Neuronal stem cell (in vitro differentiated cells): Measurements from ENCODE around the gene PLEKHD1.
A peak's percentile ranks its signal among the peaks of the same experiment; 100 is the strongest.

Source experiments
- DNase-seq: peaks from one replicate; pipeline ENCODE4 v3.0.0-alpha.2; 2013; ENCODE audit warnings: low spot score
- H2AFZ ChIP-seq: one replicate; pipeline ENCODE4 v1.6.1; 2013; ENCODE audit warnings: mild to moderate bottlenecking, low read length, inconsistent platforms
- H2AK5ac ChIP-seq: 2 replicates; pipeline ENCODE4 v1.6.1; 2013; ENCODE audit warnings: low read depth, mild to moderate bottlenecking, inconsistent platforms, low read length, moderate library complexity, mixed read lengths
- H2BK120ac ChIP-seq: 2 replicates; pipeline ENCODE4 v1.6.1; 2013; ENCODE audit warnings: low read depth, mild to moderate bottlenecking, inconsistent platforms, low read length, moderate library complexity, mixed read lengths
- H2BK12ac ChIP-seq: one replicate; pipeline ENCODE4 v1.6.1; 2013; ENCODE audit warnings: low read length, inconsistent platforms
- H2BK15ac ChIP-seq: 2 replicates; pipeline ENCODE4 v1.6.1; 2013; ENCODE audit warnings: mild to moderate bottlenecking, low read length, inconsistent platforms, mixed read lengths
- H2BK5ac ChIP-seq: one replicate; pipeline ENCODE4 v1.6.1; 2013; ENCODE audit warnings: inconsistent platforms, mild to moderate bottlenecking, low read length, moderate library complexity
- H3K14ac ChIP-seq: one replicate; pipeline ENCODE4 v1.6.1; 2013; ENCODE audit warnings: low read length, inconsistent platforms
- H3K18ac ChIP-seq: 2 replicates; pipeline ENCODE4 v1.6.1; 2013; ENCODE audit warnings: low read length, inconsistent platforms
- H3K23ac ChIP-seq: 2 replicates; pipeline ENCODE4 v1.6.1; 2013; ENCODE audit warnings: low read depth, mild to moderate bottlenecking, mixed read lengths, low read length, inconsistent platforms; ENCODE audit not compliant: poor library complexity
- H3K27ac ChIP-seq: replicated peaks from 3 replicates; pipeline ENCODE4 v1.5.1; 2013; ENCODE audit warnings: low read length, inconsistent platforms
- H3K27me3 ChIP-seq, 3 experiments: 2 replicates each; pipeline ENCODE4 v1.6.1; 2013; ENCODE audit warnings: low read length in 3 of 3, mild to moderate bottlenecking in 2 of 3, inconsistent platforms in 1 of 3, low read depth in 1 of 3, mixed read lengths in 1 of 3, moderate library complexity in 1 of 3; ENCODE audit not compliant: control insufficient read depth in 3 of 3, insufficient read depth in 3 of 3
- H3K36me3 ChIP-seq, 2 donors: replicated peaks in 1 of 2; 2 replicates each; pipeline ENCODE4 v1.6.1; 2013; ENCODE audit warnings: low read length in 2 of 2; ENCODE audit not compliant: control insufficient read depth in 2 of 2, insufficient read depth in 2 of 2
- H3K4ac ChIP-seq: 2 replicates; pipeline ENCODE4 v1.6.1; 2013; ENCODE audit warnings: inconsistent platforms, mild to moderate bottlenecking, low read length, moderate library complexity
- H3K4me1 ChIP-seq, 2 donors: 1 replicate in 1 of 2; 2 replicates in 1 of 2; pipeline ENCODE4 v1.6.1; 2013; ENCODE audit warnings: low read length in 2 of 2, low read depth in 1 of 2; ENCODE audit not compliant: control insufficient read depth in 2 of 2, insufficient read depth in 1 of 2
- H3K4me2 ChIP-seq: one replicate; pipeline ENCODE4 v1.6.1; 2013; ENCODE audit warnings: mild to moderate bottlenecking, low read length, inconsistent platforms; ENCODE audit not compliant: insufficient read depth, poor library complexity, severe bottlenecking
- H3K4me3 ChIP-seq, 2 donors: 2 replicates each; pipeline ENCODE4 v1.5.1; 2013; ENCODE audit warnings: low read length in 2 of 2, mild to moderate bottlenecking in 2 of 2, inconsistent platforms in 1 of 2, moderate library complexity in 1 of 2
- H3K79me1 ChIP-seq: one replicate; pipeline ENCODE4 v1.6.1; 2013; ENCODE audit warnings: low read depth, mild to moderate bottlenecking, inconsistent platforms, low read length, moderate library complexity
- H3K9ac ChIP-seq: one replicate; pipeline ENCODE4 v1.6.1; 2013; ENCODE audit warnings: mild to moderate bottlenecking, low read depth, low read length, inconsistent platforms; ENCODE audit not compliant: poor library complexity
- H3K9me3 ChIP-seq, 2 donors: replicated peaks in 1 of 2; 2 replicates each; pipeline versions ENCODE3 to v1.6.1; 2013; ENCODE audit warnings: low read length in 2 of 2, mild to moderate bottlenecking in 2 of 2, inconsistent platforms in 1 of 2, low read depth in 1 of 2, mixed read lengths in 1 of 2, moderate library complexity in 1 of 2; ENCODE audit not compliant: control insufficient read depth in 2 of 2, insufficient read depth in 1 of 2
- H4K8ac ChIP-seq: one replicate; pipeline ENCODE4 v1.6.1; 2013; ENCODE audit warnings: low read depth, mild to moderate bottlenecking, inconsistent platforms, low read length, moderate library complexity
- H4K91ac ChIP-seq: one replicate; pipeline ENCODE4 v1.6.1; 2013; ENCODE audit warnings: low read length, low read depth, mild to moderate bottlenecking, inconsistent platforms; ENCODE audit not compliant: poor library complexity
- WGBS, 2 donors: extraction: QIAGEN DNeasy Blood & Tissue Kit; methylation state at CpG; one replicate each; pipeline ENCODE4 v1.1.7; 2013; ENCODE audit warnings: missing lambda C conversion rate in 2 of 2, mixed read lengths in 1 of 2; ENCODE audit not compliant: insufficient read length in 2 of 2, insufficient replicate concordance in 1 of 2; ENCODE audit errors: extremely low coverage in 2 of 2; 5-methylcytosine and 5-hydroxymethylcytosine counted together

PLEKHD1 gene

DNA sequence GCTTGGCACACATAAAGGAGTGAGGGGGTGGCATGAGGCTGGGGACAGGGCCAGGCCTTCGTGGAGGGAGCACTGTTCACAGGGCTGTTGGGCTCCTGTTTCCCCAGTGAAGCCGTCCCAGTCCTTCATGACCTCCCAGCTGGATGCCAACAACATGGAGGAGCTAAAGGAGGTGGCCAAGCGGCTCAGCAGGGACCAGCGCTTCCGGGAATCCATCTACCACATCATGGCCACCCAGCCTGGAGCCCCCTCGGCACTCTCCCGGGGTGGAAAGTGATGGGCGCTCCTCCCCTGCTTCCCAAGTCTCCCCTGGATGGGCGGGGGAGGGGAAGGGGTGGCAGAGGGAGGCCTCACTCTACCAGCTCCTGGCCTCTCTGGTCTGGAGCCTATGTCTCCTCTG, 43.6 kb downstream of the PLEKHD1 start:
- WGBS, 2 donors, result no CpG with 5 or more reads among the region's 9 CpGs
- H3K36me3 ChIP-seq, result no peaks in the 10 kb centered on the region
- H4K8ac ChIP-seq, result no peak overlapping the region
- H2BK120ac ChIP-seq, result no peak overlapping the region
- H3K79me1 ChIP-seq, result no peaks in the 10 kb centered on the region
- no peaks in the 10 kb centered on the region for H3K9me3 ChIP-seq
- H3K9ac ChIP-seq, result no peak overlapping the region
- DNase-seq, result no peak
- peaks cover 0 to 43% (median 0%) of the 10 kb centered on the region in 3 experiments for H3K27me3 ChIP-seq
- no peak overlapping the region for H3K4me3 ChIP-seq
- H3K23ac ChIP-seq, result peak overlapping the region; percentile 18
- H3K18ac ChIP-seq, result peak overlapping the region; percentile 8
- no peak overlapping the region for H3K14ac ChIP-seq
- H2BK15ac ChIP-seq, result peak overlapping the region; percentile 76
- no peak overlapping the region for H4K91ac ChIP-seq
- no peak overlapping the region for H3K4ac ChIP-seq
- peak overlapping the region; percentile 80 for H2BK12ac ChIP-seq
- no peak overlapping the region for H3K27ac ChIP-seq
- H2BK5ac ChIP-seq, result peak overlapping the region; percentile 48
- no peaks in the 10 kb centered on the region for H3K4me1 ChIP-seq
- H2AK5ac ChIP-seq, result no peak overlapping the region
- no peak overlapping the region for H3K4me2 ChIP-seq
- no peak overlapping the region for H2AFZ ChIP-seq

DNA sequence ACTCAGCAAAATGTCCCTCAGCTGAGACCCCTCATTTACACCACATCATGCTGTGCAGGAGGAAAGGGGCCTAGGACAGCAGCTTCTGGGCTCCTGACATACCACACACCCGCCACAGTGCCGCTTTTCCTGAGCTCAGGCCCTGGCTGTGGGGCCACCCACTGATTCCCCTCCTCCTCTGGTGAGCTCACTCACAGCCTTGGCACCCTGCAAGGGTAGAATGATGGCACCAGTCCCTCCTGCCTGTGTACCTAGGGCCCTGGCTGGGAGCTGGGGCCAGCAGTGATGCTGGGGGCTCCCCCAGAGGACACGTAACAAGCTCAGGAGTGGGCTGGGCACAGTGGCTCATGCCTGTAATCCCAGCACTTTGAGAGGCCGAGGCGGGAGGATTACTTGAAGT, 44.4 kb downstream of the PLEKHD1 start:
- Histone ChIP-seq H3K27ac (no peak overlapping the region), H3K27me3 (peaks cover 0 to 44% (median 0%) of the 10 kb centered on the region in 3 experiments), H3K36me3 (no peaks in the 10 kb centered on the region), H4K91ac (no peak overlapping the region), H3K4me3 (no peak overlapping the region), H3K79me1 (no peaks in the 10 kb centered on the region), H2BK5ac (peak overlapping the region; percentile 48), H2AFZ (no peak overlapping the region), H3K4ac (peak overlapping the region; percentile 18), H3K18ac (peak overlapping the region; percentile 34), H4K8ac (no peak overlapping the region), H3K9ac (no peak overlapping the region), H3K4me1 (no peaks in the 10 kb centered on the region), H3K4me2 (no peak overlapping the region), H2BK120ac (peak overlapping the region; percentile 19), H3K9me3 (no peaks in the 10 kb centered on the region), H2AK5ac (peak overlapping the region; percentile 49), H3K23ac (no peak overlapping the region), H3K14ac (peak overlapping the region; percentile 38), H2BK15ac (peak overlapping the region; percentile 76), H2BK12ac (no peak overlapping the region)
- DNase-seq, result no peak
- WGBS, 2 donors, result no CpG with 5 or more reads among the region's 5 CpGs

DNA sequence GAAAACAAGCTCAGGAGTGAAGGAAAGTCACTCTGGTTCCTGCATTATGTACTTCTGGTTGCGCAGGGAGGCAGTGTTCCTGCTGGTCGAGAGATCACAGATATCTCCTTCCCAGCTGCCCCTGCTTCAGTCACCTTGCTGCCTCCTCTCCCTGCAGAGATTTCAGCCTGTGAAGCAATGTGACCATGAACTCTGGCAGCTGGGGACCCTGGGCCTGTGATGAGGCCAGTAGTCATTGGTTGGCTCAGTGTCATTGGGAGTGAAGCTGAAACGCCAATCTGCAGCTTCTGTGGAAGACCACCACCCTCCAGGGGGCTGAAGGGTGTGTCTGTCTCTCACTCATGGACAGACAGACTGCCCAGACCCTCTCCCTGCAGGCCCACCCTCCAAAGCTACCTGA, 45.0 kb downstream of the PLEKHD1 start:
- Histone ChIP-seq H3K14ac (no peak overlapping the region), H2AFZ (no peak overlapping the region), H4K8ac (no peak overlapping the region), H4K91ac (no peak overlapping the region), H2BK12ac (no peak overlapping the region), H3K4me2 (no peak overlapping the region), H3K36me3 (no peaks in the 10 kb centered on the region), H2BK15ac (no peak overlapping the region), H3K4ac (no peak overlapping the region), H3K27ac (no peak overlapping the region), H3K9ac (no peak overlapping the region), H3K4me1 (no peaks in the 10 kb centered on the region), H2BK120ac (no peak overlapping the region), H3K18ac (no peak overlapping the region), H2BK5ac (no peak overlapping the region), H2AK5ac (no peak overlapping the region), H3K79me1 (no peaks in the 10 kb centered on the region), H3K23ac (no peak overlapping the region), H3K4me3 (no peak overlapping the region), H3K9me3 (no peaks in the 10 kb centered on the region), H3K27me3 (peaks cover 0 to 44% (median 0%) of the 10 kb centered on the region in 3 experiments)
- DNase-seq, result no peak
- no CpG with 5 or more reads among the region's 3 CpGs for WGBS, 2 donors

DNA sequence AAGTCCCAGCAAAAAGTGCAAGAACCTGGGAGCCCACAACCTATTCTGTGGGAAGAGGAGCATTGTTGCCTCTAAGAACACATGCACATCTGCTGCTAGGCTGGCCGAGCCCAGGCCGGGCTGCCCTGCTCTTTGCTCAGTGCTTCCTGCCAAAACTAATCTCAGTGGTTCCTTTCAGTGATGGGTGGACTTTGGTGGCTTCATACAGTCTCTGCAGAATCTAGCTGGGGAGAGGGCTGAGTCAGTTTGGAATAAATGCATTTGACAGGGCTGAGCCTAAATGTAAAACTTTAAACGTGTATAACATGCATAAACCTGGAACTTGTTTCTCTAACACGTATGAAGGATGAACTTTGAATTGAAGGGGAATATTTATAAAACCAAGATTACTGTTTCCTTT, 45.6 kb downstream of the PLEKHD1 start:
- H2BK120ac ChIP-seq, result no peak overlapping the region
- H3K23ac ChIP-seq, result no peak overlapping the region
- no peak overlapping the region for H3K9ac ChIP-seq
- no peak overlapping the region for H3K4me3 ChIP-seq
- H3K4me1 ChIP-seq, result no peaks in the 10 kb centered on the region
- no peak overlapping the region for H2AK5ac ChIP-seq
- H3K9me3 ChIP-seq, result no peaks in the 10 kb centered on the region
- no peak overlapping the region for H3K4ac ChIP-seq
- H2AFZ ChIP-seq, result no peak overlapping the region
- no peak overlapping the region for H2BK15ac ChIP-seq
- H2BK12ac ChIP-seq, result no peak overlapping the region
- H2BK5ac ChIP-seq, result no peak overlapping the region
- H3K18ac ChIP-seq, result no peak overlapping the region
- H3K4me2 ChIP-seq, result no peak overlapping the region
- H3K27ac ChIP-seq, result no peak overlapping the region
- no peaks in the 10 kb centered on the region for H3K79me1 ChIP-seq
- no CpG with 5 or more reads among the region's 4 CpGs for WGBS, 2 donors
- H3K36me3 ChIP-seq, result no peaks in the 10 kb centered on the region
- H3K27me3 ChIP-seq, result peaks cover 0 to 43% (median 0%) of the 10 kb centered on the region in 3 experiments
- H3K14ac ChIP-seq, result no peak overlapping the region
- H4K91ac ChIP-seq, result no peak overlapping the region
- no peak for DNase-seq
- H4K8ac ChIP-seq, result no peak overlapping the region
